Psoas muscle (tissue), 8 donors: Measurements from ENCODE around the gene RHO. TPM values are rescaled to one million over a fixed set of nuclear protein-coding genes. Genes with fewer than 3 reads are reported as not detected.

ENCODE experiments used
- ATAC-seq, 4 donors: fragments of 200-7000 bp; cut with Tn5 transposase; one replicate each; pipeline ENCODE4 v1.9.1; 2020; ENCODE audit warnings: moderate library complexity in 3 of 4, mild to moderate bottlenecking in 2 of 4
- DNase-seq, 2 donors: peaks; one replicate each; pipeline ENCODE4 v3.0.0-alpha.2; 2020
- H3K27ac ChIP-seq: fragments of 200-600 bp; one replicate; pipeline ENCODE4 v1.8.0; 2022
- H3K27me3 ChIP-seq, 3 donors: fragments of 200-600 bp in 1 of 3; one replicate each; pipeline versions ENCODE4 v1.6.1 to v1.8.0; 2013 to 2022; ENCODE audit warnings: low read length in 2 of 3, mild to moderate bottlenecking in 2 of 3, moderate library complexity in 1 of 3; ENCODE audit not compliant: insufficient read depth in 3 of 3
- H3K36me3 ChIP-seq, 2 donors: fragments of 200-600 bp in 1 of 2; one replicate each; pipeline versions ENCODE4 v1.6.1 to v1.8.0; 2013 to 2022; ENCODE audit warnings: low read depth in 1 of 2, mild to moderate bottlenecking in 1 of 2, moderate library complexity in 1 of 2; ENCODE audit not compliant: insufficient read depth in 1 of 2
- H3K4me1 ChIP-seq: fragments of 200-600 bp; one replicate; pipeline ENCODE4 v1.8.0; 2022
- H3K4me3 ChIP-seq: fragments of 200-600 bp; one replicate; pipeline ENCODE4 v1.8.0; 2022; ENCODE audit warnings: mild to moderate bottlenecking
- H3K9me3 ChIP-seq: fragments of 200-600 bp; one replicate; pipeline ENCODE4 v1.8.0; 2022
- CTCF ChIP-seq: fragments of 200-600 bp; IDR thresholded peaks from one replicate; pipeline ENCODE4 v1.8.0; 2022; ENCODE audit warnings: antibody characterized with exemption
- WGBS, 3 donors: extraction: QIAGEN DNeasy Blood & Tissue Kit; methylation state at CpG; one replicate each; pipeline versions ENCODE4 v1.1.6 to v1.1.7; 2013; 5-methylcytosine and 5-hydroxymethylcytosine counted together
- intact Hi-C, 2 donors: fragments of 100-400 bp; cut with DNase I; formaldehyde crosslinking; loops; one replicate each; pipeline versions ENCODE4 v1.11.0 to v1.14.2; 2022
- polyA plus RNA-seq, 3 donors: library from polyadenylated mRNA; stranded (reverse); fragments of 200-250 nt; gene quantifications; one replicate each; pipeline ENCODE4 v1.2.3, GENCODE V29; 2013
- total RNA-seq, 4 donors: library from RNA; stranded (reverse); fragmentation: NEBNext Ultra II Directional in 2 of 4; extraction: Animal tissue kit (Norgen Biotek cat#: 25700) in 2 of 4; gene quantifications; one replicate each; pipeline versions ENCODE4 v1.2.1 to v1.2.4, GENCODE V29; 2021 to 2023
- donor health status: healthy with polysubstance abuse.
- donor health status: DM: no; HTN: no; CAD: no; lungs with moderate emphysema.
- donor health status: Bipolar disorder and iron deficiency.
- donor health status: healthy.
- donor health status: DM: yes; HTN: yes; CAD: no.
- donor health status: DM: no; HTN: no; CAD: no.
- donor health status: DM: no; HTN: no; CAD: no.
- donor health status: DM: yes; HTN: yes; CAD: no.

RHO gene
- total and polyA plus RNA-seq, 7 donors, result 0.01 TPM; not detected in 6

- no peak for DNase-seq
- Histone ChIP-seq H3K4me1 (no peaks in the 10 kb centered on the region), H3K4me3 (no peak overlapping the region), H3K27ac (no peak overlapping the region), H3K36me3 (no peaks in the 10 kb centered on the region), H3K9me3 (no peaks in the 10 kb centered on the region), H3K27me3 (no peaks in the 10 kb centered on the region)
- 80 to 87% (median 84%) methylated on average over 1 of the region's 1 CpG for WGBS, 3 donors
- TF ChIP-seq CTCF, result no peak
- ATAC-seq, result no peak
- intact Hi-C loops, result no loop called here
Measured at GRCh38 chr3:129535075-129535474, 6.6 kb downstream of the RHO start.

- DNase-seq (no peak), ATAC-seq (no peak)
- no peaks in the 10 kb centered on the region for H3K4me1 ChIP-seq
- H3K9me3 ChIP-seq, result no peaks in the 10 kb centered on the region
- intact Hi-C loops, result no loop called here
- WGBS, 3 donors, result 80 to 95% (median 84%) methylated on average over 2 of the region's 2 CpGs
- H3K4me3 ChIP-seq, result no peak overlapping the region
- no peaks in the 10 kb centered on the region for H3K36me3 ChIP-seq
- no peak overlapping the region for H3K27ac ChIP-seq
- TF ChIP-seq CTCF, result no peak
- no peaks in the 10 kb centered on the region for H3K27me3 ChIP-seq
Measured at GRCh38 chr3:129536374-129536667, 7.9 kb downstream of the RHO start.

GRCh38 chr3:129536804-129537203 is 8.4 kb downstream of the RHO start:
- ATAC-seq, result no peak
- no peak for DNase-seq
- 69 to 87% (median 82%) methylated on average over 3 of the region's 3 CpGs for WGBS, 3 donors
- H3K27ac ChIP-seq, result no peak overlapping the region
- intact Hi-C loops, result no loop called here
- H3K36me3 ChIP-seq, result no peaks in the 10 kb centered on the region
- no peak overlapping the region for H3K4me3 ChIP-seq
- H3K4me1 ChIP-seq, result no peaks in the 10 kb centered on the region
- TF ChIP-seq CTCF, result no peak
- no peaks in the 10 kb centered on the region for H3K27me3 ChIP-seq
- no peaks in the 10 kb centered on the region for H3K9me3 ChIP-seq

GRCh38 chr3:129539206-129539605 is 10.8 kb downstream of the RHO start:
- TF ChIP-seq CTCF, result no peak
- DNase-seq, result no peak
- H3K27ac ChIP-seq, result no peak overlapping the region
- no peaks in the 10 kb centered on the region for H3K4me1 ChIP-seq
- WGBS, 3 donors, result 65 to 78% (median 65%) methylated on average over 8 of the region's 8 CpGs
- no peaks in the 10 kb centered on the region for H3K9me3 ChIP-seq
- intact Hi-C loops, result no loop called here
- no peak overlapping the region for H3K4me3 ChIP-seq
- H3K27me3 ChIP-seq, result no peaks in the 10 kb centered on the region
- ATAC-seq, result no peak
- no peaks in the 10 kb centered on the region for H3K36me3 ChIP-seq

- no peaks in the 10 kb centered on the region for H3K9me3 ChIP-seq
Measured at GRCh38 chr3:129540776-129541516, 12.5 kb downstream of the RHO start.

More at GRCh38 chr3:129540776-129541516, 12.5 kb downstream of the RHO start:
- 91 to 92% (median 92%) methylated on average over 11 of the region's 11 CpGs for WGBS, 3 donors
- no peak for TF ChIP-seq CTCF
- Histone ChIP-seq H3K4me3 (no peak overlapping the region), H3K4me1 (no peaks in the 10 kb centered on the region), H3K36me3 (no peaks in the 10 kb centered on the region), H3K27ac (no peak overlapping the region), H3K27me3 (no peaks in the 10 kb centered on the region)
- no peak for DNase-seq
- intact Hi-C loops, result no loop called here
- ATAC-seq, result no peak
